ENCODE results near the gene AASDH. TPM values are rescaled to one million over a fixed set of nuclear protein-coding genes. Genes with fewer than 3 reads are reported as not detected.

Gene AASDH
- total and polyA plus RNA-seq, 2 of the 4 experiments (the other 2 are of a cell fraction) = 4.7 to 12.0 TPM

DNA sequence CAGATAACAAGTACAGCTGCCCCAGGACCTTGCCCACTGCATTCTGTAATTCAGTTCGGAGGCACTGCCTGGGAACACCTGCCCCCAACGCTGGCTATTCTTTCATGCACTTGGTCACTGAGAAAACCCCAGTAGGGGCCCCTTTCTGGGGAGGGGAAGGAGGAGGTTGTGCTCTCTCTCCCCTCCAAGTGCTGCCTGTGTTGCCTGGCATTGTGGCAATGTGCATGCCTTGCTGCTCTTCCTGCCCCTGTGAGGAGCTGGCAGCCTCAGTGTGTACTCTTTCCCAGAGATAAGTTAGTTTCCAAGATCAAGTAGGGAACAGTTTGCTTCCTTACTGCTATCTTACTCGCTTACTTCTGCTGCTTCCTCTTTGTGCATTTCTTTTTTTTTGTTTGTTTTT, 90.8 kb downstream of the AASDH start:
- intact Hi-C loops (cut with micrococcal nuclease) (no loop called here), dilution Hi-C loops (cut with HindIII; ENCODE audit: low sequenced_read_pairs, unreplicated experiment) (no loop called here), in situ Hi-C loops (cut with MboI; ENCODE audit: low sequenced_read_pairs) (no loop called here)
- WGBS, 2 experiments (ENCODE audit: extremely low coverage in 2 of 2, insufficient read length in 1 of 2) = no CpG with 5 or more reads among the region's 3 CpGs
- Histone ChIP-seq H3K4me3 (ENCODE audit: insufficient read depth, low read depth, low read length) (no peak overlapping the region), H3K36me3 (ENCODE audit: control insufficient read depth, insufficient read depth, low read length) (no peaks in the 10 kb centered on the region), H3K27me3 (ENCODE audit: control insufficient read depth, insufficient read depth, low read length) (no peaks in the 10 kb centered on the region; the same call in 1 of the 2 replicates), H3K14ac (replicated peaks; ENCODE audit: low read depth, low read length) (no peak overlapping the region), H3K9me3 (ENCODE audit: control insufficient read depth, insufficient read depth, low read length) (no peaks in the 10 kb centered on the region), H2BK20ac (ENCODE audit: low read depth, low read length) (no peak overlapping the region), H3K9me1 (ENCODE audit: insufficient read depth, low read length) (no peaks in the 10 kb centered on the region), H3K23ac (ENCODE audit: low read depth, low read length) (no peak overlapping the region), H2BK5ac (ENCODE audit: low read depth, low read length, poor library complexity, severe bottlenecking) (no peak overlapping the region), H2BK120ac (ENCODE audit: low read depth, low read length) (no peak overlapping the region), H3K4me2 (ENCODE audit: low read depth, low read length) (no peak overlapping the region), H3K79me1 (ENCODE audit: low read depth in 1 of 2, low read length in 2 of 2) (no peaks in the 10 kb centered on the region), H2AK5ac (ENCODE audit: low read depth, low read length) (no peak overlapping the region), H3K27ac (ENCODE audit: insufficient read depth, low read length) (no peak overlapping the region), H3K9ac (ENCODE audit: low read depth, low read length) (no peak overlapping the region), H2BK15ac (ENCODE audit: low read depth, low read length) (no peak overlapping the region), H3K56ac (ENCODE audit: extremely low read depth, insufficient read depth, low read length) (no peak overlapping the region), H4K8ac (ENCODE audit: low read depth in 2 of 2, low read length in 2 of 2) (no peak overlapping the region), H4K91ac (ENCODE audit: insufficient read depth, low read depth, low read length) (no peak overlapping the region), H3K18ac (ENCODE audit: low read depth, low read length) (no peak overlapping the region), H3K4ac (ENCODE audit: low read depth, low read length) (no peak overlapping the region), H2AFZ (replicated peaks; ENCODE audit: low read length, poor library complexity) (no peak overlapping the region), H2AK9ac (replicated peaks; ENCODE audit: low read depth, low read length, poor library complexity) (no peak overlapping the region), H4K20me1 (ENCODE audit: insufficient read depth, low read length) (no peaks in the 10 kb centered on the region), H4K5ac (ENCODE audit: low read depth, low read length) (no peak overlapping the region), H3K4me1 (ENCODE audit: control insufficient read depth, insufficient read depth, low read length) (no peaks in the 10 kb centered on the region)
- BruUV-seq (replicated peaks) = no TSS peak
- TF ChIP-seq, protein P1, sequence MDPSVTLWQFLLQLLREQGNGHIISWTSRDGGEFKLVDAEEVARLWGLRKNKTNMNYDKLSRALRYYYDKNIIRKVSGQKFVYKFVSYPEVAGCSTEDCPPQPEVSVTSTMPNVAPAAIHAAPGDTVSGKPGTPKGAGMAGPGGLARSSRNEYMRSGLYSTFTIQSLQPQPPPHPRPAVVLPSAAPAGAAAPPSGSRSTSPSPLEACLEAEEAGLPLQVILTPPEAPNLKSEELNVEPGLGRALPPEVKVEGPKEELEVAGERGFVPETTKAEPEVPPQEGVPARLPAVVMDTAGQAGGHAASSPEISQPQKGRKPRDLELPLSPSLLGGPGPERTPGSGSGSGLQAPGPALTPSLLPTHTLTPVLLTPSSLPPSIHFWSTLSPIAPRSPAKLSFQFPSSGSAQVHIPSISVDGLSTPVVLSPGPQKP (IDR thresholded peaks at IDR 0.05; ENCODE audit: borderline replicate concordance, low read depth, low read length) = no peak
- no peak for TF ChIP-seq SMC3 (IDR thresholded peaks at IDR 0.05; ENCODE audit: low read depth, low read length)
- DNase-seq = no peak
- no peak for ATAC-seq (ENCODE audit: low read depth)
- POLR2A ChIA-PET (ENCODE audit: unreplicated experiment) = no interaction called here
- CTCF ChIA-PET = no interaction called here

Measured in IMR-90 (cell line).